Right hindlimb (tissue), 1 donor: Measurements from ENCODE around the gene RAPGEF6.
A peak's percentile ranks its signal among the peaks of the same experiment; 100 is the strongest.
"Not testable (repeated sequence)": the region's sequence is repeated elsewhere in the genome, so short reads cannot be mapped to it uniquely, and the experiment has no call there.

Experiments used
- DNase-seq: peaks from one replicate; pipeline ENCODE4 v3.0.0-alpha.2; 2018

Gene RAPGEF6

DNA sequence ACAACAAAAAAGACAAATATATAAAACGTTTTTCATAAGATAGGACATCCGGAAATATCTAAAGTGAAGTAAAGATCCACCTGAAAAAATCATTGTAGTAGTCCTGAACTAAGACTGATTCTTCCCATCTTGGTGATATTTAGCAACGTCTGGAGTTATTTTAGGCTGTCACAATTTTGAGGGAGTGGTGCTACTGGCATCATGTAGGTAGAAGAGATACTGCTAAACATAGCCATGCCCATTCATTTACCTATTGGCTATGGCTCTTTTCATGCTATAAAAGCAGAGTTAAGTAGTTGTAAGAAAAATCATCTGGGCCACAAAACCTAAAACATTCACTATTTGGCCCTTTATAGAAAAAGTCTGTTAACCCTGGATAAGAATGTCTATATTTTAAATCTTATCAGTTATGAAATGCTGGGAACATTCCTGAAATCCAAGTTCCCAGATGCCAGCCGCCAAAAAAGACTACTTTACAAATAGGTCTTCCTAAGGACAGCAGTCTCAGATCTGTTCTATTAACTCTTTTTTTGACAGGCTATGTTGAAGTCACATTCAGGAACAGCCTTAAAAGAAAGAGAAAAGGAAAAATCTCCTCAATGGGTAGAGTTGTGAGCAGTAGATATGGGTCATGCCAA, 27.0 kb downstream of the RAPGEF6 start:
- DNase-seq, result no peak

DNA sequence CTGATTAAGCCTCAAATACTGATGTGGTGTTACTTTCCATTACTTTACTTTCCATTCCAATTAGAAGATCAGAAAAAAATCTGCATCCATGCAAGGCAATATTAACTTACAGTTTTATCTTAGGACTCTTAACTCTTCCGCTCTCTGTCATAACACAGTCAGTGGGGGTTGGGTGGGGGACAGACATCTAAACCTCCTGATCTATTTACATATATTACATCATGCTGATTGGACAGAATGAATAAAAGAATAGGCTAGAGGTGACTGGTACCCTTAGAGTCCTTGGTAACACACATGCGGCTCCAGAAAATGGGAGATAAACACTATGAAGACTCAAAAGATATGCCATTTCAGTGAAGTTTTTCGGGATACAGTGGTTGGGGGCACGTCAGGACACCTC, 27.6 kb downstream of the RAPGEF6 start:
- no peak for DNase-seq

DNA sequence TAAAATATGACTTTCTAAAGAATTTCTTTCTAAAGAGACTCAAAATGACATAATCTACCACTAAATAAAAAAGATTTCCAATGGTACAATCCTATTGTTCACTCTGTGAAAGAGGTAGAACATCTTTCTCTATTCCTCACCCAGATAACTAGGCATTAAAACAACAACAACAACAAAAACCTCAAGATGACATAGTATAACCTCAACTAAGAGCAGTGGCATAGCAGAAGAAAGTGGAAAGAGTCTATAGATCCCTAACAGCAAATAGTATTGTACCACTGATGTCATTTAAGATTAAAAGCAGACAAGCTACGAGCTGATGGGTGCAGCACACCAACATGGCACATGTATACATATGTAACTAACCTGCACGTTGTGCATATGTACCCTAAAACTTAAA, 29.9 kb downstream of the RAPGEF6 start:
- no peak for DNase-seq

DNA sequence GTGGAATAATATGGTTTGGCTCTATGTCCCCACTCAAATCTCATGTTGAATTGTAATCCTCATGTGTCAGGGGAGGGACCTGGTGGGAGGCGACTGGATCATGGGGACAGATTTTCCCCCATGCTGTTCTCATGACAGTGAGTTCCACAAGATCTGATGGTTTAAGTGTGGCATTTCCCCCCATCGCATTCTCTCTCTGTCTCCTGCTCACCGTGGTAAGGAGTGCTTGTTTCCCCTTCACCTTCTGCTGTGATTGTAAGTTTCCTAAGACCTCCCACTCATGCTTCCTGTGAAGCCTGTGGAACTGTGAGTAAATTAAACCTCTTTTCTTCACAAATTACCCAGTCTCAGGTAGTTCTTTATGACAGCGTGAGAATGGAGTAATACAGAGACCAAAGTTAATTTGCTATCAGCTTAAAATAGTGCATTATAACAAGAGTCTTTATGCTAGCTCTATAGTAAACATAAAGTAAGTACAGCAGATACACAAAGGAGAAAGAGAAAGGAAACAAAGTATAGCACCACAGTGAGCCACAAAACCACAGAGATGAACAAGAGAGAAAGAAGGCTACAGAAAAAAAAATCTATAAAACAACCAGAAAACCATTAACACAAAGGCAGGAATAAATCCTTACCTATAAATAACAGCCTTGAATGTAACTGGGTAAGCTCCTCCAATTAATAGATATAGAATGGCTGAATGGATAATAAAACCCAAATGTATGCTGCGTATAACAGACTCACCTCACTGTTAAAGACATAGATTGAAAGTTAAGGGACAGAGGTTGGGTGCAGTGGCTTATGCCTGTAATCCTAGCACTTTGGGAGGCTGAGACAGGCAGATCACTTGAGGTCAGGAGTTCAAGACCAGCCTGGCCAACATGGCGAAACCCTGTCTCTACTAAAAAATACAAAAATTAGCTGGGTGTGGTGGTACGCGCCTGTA, 39.7 kb downstream of the RAPGEF6 start:
- no peak for DNase-seq

DNA sequence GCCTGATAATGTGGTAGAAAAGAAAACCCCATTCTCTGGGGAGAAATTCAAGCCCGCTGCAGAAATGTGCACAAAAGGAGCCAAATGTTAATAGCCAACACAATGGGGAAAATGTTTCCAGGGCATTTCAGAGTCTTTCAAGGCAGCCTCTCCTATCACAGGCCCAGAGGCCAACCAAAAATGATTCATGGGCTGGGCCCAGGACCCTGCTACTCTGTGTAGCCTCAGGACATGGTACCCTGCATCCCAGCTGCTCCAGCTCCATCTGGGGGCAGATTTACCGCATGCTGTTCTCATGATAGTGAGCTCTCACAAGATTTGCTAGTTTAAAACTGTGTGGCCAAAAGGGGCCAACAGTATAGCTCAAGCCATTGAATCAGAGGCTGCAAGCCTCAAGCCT, 41.1 kb downstream of the RAPGEF6 start:
- DNase-seq, result no peak

DNA sequence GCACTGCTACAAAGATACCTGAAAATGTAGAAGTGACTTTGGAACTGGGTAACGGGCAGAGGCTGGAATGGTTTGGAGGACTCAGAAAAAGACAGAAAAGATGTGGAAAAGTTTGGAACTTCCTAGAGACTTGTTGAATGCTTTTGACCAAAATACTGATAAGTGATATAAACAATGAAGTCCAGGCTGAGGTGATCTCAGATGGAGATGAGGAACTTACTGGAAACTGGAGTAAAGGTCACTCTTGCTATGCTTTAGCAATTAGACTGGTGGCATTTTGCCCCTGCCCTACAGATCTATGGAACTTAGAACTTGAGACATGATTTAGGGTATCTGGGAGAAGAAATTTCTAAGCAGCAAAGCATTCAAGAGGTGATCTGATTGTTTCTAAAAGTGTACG, 41.6 kb downstream of the RAPGEF6 start:
- not testable (repeated sequence) for DNase-seq

DNA sequence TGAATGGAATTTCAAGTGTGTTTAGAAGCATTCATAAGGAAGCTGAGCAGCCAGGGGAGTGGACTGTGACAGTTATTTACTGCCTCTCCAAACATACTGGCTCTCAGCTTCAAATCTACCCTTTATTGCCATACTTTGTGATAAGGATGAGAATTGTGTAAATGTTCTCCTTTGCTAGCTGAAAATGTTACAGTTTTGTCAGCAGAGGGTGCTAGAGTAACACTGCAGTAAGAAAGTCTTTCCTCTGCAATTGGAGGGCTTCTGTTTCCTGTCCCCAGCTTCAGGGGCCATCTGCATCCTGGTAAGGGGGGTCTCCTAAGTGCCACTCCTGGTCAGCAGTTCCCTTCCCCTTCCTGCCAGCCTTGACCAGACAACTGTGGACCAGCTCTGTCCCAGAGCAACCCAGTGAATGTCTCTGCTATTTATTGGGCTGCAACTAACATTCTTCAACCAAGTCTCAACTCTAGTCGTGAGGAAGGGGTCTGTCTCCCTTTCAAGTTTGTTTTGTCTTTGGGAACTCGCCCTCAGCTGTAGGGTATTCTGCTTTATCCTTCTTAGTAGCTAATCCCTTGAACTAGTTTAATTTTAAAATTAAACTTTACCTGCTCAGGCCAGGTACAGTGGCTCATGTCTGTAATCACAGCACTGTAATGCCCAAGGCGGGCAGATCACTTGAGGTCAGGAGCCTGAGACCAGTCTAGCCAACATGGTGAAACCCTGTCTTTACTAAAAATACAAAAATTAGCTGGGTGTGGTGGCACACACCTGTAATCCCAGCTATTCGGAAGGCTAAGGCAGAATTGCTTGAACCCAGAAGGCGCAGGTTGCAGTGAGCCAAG, 45.3 kb downstream of the RAPGEF6 start:
- peak; percentile 47 for DNase-seq

DNA sequence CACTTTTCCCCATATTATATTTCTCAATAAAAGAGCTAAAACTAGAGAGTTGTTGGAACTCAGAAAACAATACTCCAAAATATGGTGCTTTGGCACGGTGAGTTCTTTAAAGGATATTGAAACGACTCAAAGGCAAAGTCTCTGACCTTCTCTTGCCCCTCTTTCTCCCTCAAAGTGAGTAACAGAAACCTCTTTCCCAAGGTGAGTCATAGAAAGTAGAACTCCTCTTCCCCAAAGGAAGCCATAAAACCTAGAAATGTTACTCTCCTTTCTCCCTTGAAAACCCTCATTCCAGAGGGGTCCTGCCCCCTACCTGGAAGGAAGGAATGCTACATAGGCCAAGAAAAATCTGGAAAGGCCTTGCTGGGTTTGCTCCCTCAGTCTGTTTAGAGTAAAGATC, 47.5 kb downstream of the RAPGEF6 start:
- DNase-seq, result no peak

DNA sequence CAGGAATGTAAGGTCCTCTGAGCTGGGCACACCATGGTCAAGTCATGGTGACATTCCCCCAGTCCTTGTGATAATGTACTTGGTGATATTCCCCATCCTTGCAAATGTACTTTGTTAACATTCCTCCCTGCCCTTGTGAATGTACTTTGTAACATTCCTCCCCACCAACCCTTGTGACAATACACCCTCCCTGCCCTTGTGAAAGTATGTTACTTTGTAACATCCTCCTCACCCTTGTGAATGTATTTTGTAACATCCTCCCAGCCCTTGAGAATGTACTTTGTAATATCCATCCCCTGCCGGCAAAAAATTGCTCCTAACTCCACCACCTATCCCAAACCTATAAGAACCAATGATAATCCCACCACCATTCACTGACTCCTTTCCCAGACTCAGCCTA, 53.3 kb downstream of the RAPGEF6 start:
- no peak for DNase-seq

DNA sequence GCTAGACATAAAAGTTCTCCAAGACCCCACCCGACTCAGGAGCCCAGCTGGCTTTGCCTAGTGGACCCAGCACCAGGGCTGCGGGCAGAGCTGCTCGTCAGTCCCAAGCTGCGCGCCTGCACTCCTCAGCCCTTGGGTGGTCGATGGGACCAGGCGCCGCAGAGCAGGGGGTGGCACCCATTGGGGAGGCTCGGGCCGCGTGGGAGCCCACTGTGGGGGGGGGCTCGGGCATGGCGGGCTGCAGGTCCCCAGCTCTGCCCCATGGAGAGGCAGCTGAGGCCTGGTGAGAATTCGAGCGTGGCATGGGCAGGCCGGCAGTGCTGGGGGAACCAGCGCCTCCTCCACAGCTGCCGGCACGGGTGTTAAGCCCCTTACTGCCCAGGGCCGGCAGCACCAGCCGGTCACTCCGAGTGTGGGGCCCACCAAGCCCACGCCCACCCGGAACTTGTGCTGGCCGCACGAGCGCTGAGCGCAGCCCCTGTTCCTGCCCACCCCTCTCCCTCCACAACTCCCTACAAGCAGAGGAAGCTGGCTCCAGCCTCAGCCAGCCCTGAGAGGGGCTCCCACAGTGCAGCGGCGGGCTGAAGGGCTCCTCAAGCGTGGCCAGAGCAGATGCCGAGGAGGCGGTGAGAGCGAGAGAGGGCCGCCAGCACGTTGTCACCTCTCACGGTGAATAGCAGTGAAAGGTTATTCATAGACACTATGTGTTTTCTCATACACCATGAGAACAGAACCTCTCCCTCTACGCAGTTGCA, 54.9 kb downstream of the RAPGEF6 start:
- no peak for DNase-seq

DNA sequence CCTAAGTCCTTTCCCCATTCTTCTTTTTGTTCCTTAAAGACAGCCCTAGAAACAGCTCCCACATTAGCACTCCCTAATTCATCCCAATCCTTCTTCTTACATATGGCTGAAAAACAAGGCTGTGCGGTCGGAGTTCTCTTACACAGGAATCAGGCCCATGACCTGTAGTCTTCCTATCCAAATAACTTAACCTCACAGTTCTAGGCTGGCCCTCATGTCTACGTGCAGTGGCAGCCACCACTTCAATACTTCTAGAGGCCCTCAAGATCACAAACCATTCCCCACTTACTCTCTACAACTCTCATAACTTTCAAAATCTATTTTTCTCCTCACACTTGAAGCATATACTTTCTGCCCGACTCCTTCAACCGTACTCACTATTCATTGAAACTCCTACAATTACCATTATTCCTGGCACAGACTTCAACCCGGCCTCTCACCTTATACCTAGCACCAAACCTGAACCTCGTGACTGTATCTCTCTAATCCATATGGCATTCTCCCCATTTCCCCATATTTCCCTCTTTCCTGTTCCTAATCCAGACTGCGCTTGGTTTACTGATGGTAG, 59.3 kb downstream of the RAPGEF6 start:
- DNase-seq, result no peak

DNA sequence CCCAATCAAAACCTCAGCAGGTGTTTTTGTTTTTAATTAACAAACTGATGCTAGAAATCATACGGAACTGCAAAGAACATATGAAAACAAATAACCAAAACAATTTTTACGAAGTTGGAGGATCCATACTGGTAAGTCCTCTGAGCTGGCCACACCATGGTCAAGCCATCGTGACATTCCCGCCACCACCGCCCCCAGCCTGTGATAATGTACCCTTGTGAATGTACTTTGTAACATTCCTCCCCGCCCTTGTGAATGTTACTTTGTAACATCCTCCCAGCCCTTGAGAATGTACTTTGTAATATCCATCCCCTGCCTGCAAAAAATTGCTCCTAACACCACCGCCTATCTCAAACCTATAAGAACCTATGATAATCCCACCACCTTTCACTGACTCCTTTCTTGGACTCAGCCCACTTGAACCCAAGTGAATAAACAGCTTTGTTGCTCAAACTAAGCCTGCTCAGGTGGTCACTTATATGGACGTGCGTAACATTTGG, 63.3 kb downstream of the RAPGEF6 start:
- no peak for DNase-seq

DNA sequence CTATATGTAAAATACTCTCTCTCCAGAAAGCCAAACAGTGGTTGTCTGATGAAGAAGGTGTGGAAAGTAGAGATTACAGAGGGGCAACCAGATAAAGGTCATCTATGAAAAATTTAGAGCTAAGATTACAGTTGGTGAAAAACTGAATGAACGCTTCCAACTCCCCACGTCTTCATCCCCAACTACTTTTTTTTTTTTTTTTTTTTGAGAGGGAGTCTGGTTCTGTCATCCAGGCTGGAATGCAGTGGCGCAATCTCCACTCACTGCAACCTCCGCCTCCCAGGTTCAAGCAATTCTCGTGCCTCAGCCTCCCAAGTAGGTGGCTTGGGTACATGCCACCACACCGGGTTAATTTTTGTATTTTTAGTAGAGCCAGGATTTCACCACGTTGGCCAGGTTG, 64.3 kb downstream of the RAPGEF6 start:
- no peak for DNase-seq

DNA sequence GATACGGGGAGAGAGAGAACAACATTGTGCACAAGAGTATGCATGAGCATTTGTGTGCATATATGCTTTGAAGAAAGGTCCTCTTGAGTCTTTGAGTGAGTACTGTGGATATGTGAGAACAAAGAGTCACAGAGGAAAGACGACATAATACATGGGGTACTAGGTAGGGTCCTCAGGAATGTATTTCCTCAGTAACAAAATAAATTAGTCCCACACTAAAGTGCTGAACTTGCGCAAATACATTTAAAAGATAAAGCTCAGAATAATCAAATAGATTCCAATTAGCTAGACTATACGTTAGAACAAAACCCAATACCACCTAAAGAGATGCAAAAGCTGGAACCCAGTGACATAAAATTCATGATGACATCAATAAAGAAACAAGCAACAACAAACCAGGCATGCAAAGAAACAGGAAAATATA, 70.8 kb downstream of the RAPGEF6 start:
- DNase-seq, result no peak

DNA sequence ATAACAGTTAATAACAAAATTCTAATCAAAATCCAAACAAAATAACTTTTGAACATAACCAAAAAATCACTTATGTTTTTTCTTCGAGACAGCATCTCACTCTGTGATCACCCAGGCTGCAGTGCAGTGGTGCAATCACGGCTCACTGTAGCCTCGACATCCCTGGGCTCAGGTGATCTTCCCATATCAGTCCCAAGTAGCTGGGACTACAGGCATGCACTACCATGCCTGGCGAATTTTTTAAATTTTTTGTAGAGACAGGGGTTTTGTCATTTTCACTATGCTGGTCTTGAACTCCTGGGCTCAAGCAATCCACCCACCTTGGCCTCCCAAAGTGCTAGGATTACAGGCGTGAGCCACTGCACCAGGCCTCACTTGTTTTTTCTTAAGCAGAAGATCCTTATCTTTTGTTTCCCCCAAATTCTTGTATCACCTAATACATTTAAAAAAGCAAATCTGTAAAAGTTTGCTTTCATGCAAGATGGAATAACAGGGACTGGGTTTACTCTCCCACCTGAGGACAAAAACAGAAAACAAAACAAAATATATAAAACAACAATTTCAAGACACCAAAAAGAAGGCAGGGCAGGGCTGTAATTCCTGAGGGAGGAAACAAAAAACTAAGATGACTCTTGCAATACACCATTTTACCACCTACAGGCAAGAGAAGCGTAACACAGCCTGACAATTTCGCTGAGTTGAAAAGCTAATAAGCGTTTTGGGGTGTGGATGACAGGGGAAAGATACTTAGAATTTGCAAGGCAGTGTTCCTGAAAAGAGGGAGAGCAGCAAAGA, 71.4 kb downstream of the RAPGEF6 start:
- no peak for DNase-seq

DNA sequence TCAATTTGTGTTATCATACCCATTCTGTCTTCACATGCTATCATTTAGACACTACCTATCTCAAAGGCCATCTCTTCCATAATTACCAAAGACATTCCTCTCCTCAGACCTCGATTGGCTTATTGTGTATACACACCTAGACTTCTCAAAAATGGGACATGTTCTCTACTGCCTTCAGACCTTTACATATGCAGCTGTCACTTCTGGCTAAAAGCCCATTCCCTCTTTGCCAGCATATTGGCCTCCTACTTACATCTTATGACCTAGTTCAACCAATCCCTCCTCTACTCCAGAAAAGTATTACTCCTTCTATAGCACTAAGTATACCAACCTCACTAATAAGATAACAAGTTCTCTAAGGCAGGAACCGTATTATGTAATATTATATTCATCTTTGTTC, 84.4 kb downstream of the RAPGEF6 start:
- no peak for DNase-seq

DNA sequence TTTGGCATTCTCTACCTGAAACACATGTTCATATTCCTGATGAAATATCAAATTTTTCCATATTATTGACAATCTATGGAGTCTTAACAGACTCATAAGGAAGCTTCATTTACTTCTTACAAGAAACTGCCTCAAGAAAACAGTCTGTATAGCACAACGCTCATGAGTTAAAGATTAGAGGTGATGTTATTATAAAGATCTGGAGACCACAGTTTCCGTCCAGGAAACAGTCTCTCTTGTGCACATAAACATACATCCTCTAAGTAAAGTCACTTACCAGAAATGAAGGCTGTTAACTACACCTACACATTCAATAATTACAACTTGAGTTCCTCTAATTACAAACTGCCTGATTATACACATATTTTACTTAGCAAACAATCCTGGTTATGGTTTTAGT, 86.9 kb downstream of the RAPGEF6 start:
- no peak for DNase-seq

DNA sequence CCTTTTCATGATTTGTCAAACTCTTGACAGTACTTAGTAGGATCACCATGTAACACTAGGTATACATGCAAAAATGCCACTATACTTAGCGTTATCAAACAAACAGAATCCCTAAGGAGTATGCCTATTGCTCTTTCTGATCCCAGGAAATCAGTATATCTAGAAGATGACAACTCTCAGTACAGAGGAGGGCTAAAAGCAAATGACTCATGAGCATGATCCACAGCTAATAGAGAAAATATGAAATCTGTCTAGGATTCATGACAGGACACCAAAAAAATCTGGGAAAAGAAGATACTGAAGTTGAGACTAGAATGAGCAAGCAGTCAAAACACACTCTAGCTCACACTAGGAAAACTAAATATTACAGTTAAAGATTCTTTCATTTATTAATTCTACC, 89.2 kb downstream of the RAPGEF6 start:
- no peak for DNase-seq

DNA sequence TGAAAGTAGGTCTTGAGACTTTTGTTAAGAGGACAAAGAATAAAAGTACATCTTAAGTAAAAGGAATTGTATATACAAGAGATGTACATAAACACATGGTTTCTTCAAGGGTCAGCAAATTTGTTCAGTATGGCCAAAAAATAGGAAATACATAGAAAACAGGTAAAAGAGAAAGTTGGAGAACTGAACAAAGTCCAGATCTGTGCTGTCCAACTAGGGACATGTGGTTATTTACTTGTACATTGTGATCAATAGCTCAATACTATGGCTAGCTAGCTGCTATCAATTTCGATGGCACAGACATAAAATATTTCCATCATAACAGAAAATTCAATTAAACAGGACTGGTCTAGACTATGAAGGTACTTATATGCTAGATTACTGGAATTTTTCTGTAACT, 92.3 kb downstream of the RAPGEF6 start:
- DNase-seq, result no peak

DNA sequence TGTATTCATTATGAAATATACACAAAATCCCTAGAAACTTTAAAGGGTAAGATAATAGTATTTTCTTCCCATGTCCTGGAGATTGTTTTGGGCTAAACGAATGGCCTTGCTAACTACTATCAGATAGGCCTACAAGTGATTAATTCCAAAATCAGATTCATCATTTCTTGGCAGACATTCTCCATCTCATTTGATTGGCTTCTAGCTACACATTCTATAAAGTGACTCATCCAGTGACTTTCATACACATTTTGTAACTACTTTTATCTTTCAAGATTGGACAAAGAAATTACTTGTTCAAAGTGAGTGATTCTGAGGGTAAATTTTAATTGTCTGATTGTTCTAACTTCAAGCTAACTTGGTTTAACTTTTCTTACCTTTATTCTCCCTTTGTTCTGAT, 93.3 kb downstream of the RAPGEF6 start:
- DNase-seq, result no peak

DNA sequence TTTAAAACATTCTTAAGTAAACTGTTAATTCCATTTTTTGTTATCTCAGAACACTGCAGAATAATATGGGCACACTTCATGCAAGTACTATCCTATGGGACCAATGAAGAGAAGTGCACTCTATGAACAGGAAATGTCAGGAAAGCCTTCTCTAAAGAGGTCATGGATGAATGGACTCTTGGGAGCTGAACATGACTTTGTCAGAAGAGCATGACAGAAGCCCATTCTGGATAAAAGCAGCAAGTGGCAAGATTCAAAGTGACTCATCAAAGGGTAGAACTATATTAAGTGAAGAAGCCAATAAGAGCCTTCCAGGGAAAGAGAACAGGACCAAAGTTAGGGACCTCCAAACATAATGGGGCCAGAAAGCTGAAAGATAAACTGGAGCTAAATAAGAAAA, 94.0 kb downstream of the RAPGEF6 start:
- no peak for DNase-seq
